ENCODE results near the gene PRDM16.

PRDM16 gene

GRCh38 chr1:3207217-3207848 lies 138.3 kb downstream of the PRDM16 start (continued):
- no peak for TF ChIP-seq CSDC2 (CRISPR knock-in tag; IDR thresholded peaks at IDR 0.05)
- TF ChIP-seq ZC3H10 (CRISPR knock-in tag; IDR thresholded peaks at IDR 0.05), result no peak
- TF ChIP-seq PPARA (CRISPR knock-in tag; IDR thresholded peaks at IDR 0.05; ENCODE audit: borderline replicate concordance), result no peak
- no peak for TF ChIP-seq PATZ1 (CRISPR knock-in tag; IDR thresholded peaks at IDR 0.05; ENCODE audit: borderline replicate concordance)
- no peak for TF ChIP-seq CREB5 (CRISPR knock-in tag; IDR thresholded peaks at IDR 0.05; ENCODE audit: low read depth)
- no peak for TF ChIP-seq TCF4 (CRISPR knock-in tag; IDR thresholded peaks at IDR 0.05; ENCODE audit: borderline replicate concordance)
- no peak for TF ChIP-seq RARB (CRISPR knock-in tag; IDR thresholded peaks at IDR 0.05)
- no peak for TF ChIP-seq GLIS3 (CRISPR knock-in tag; IDR thresholded peaks at IDR 0.05)
- no peak for TF ChIP-seq POU6F1 (CRISPR knock-in tag; IDR thresholded peaks at IDR 0.05; ENCODE audit: borderline replicate concordance, low read depth)

- no peak for ATAC-seq
- TF ChIP-seq GLIS3 (CRISPR knock-in tag; IDR thresholded peaks at IDR 0.05), result no peak
- TF ChIP-seq TSHZ2 (CRISPR knock-in tag; IDR thresholded peaks at IDR 0.05), result no peak
- no peak for TF ChIP-seq POU6F1 (CRISPR knock-in tag; IDR thresholded peaks at IDR 0.05; ENCODE audit: borderline replicate concordance, low read depth)
- TF ChIP-seq TCF4 (CRISPR knock-in tag; IDR thresholded peaks at IDR 0.05; ENCODE audit: borderline replicate concordance), result no peak
- TF ChIP-seq ARNTL (CRISPR knock-in tag; IDR thresholded peaks at IDR 0.05; ENCODE audit: borderline replicate concordance, low read depth), result no peak
- no peak for TF ChIP-seq ISL1 (CRISPR knock-in tag; IDR thresholded peaks at IDR 0.05)
- TF ChIP-seq PPARA (CRISPR knock-in tag; IDR thresholded peaks at IDR 0.05; ENCODE audit: borderline replicate concordance), result no peak
These were observed 139.8 kb downstream of the PRDM16 start for GRCh38 chr1:3208819-3209200.

GRCh38 chr1:3209201-3209600 lies 140.2 kb downstream of the PRDM16 start:
- no peak for ATAC-seq
- TF ChIP-seq BACH2 (CRISPR knock-in tag; IDR thresholded peaks at IDR 0.05; ENCODE audit: borderline replicate concordance) (no peak), GLIS3 (CRISPR knock-in tag; IDR thresholded peaks at IDR 0.05) (no peak)

- no peak for ATAC-seq
- TF ChIP-seq ZFP3 (CRISPR knock-in tag; IDR thresholded peaks at IDR 0.05) (no peak), ZNF565 (CRISPR knock-in tag; conservative IDR thresholded peaks at IDR 0.05; ENCODE audit: low read depth) (no peak), PATZ1 (CRISPR knock-in tag; IDR thresholded peaks at IDR 0.05; ENCODE audit: borderline replicate concordance) (no peak), ISL1 (CRISPR knock-in tag; IDR thresholded peaks at IDR 0.05) (no peak), TCF4 (CRISPR knock-in tag; IDR thresholded peaks at IDR 0.05; ENCODE audit: borderline replicate concordance) (no peak), TSHZ2 (CRISPR knock-in tag; IDR thresholded peaks at IDR 0.05) (no peak), POU6F1 (CRISPR knock-in tag; IDR thresholded peaks at IDR 0.05; ENCODE audit: borderline replicate concordance, low read depth) (no peak), ARNTL (CRISPR knock-in tag; IDR thresholded peaks at IDR 0.05; ENCODE audit: borderline replicate concordance, low read depth) (no peak)
These were observed 142.8 kb downstream of the PRDM16 start for GRCh38 chr1:3211582-3212375.
